ENCODE results near the gene BTRC.

The BTRC gene

DNA sequence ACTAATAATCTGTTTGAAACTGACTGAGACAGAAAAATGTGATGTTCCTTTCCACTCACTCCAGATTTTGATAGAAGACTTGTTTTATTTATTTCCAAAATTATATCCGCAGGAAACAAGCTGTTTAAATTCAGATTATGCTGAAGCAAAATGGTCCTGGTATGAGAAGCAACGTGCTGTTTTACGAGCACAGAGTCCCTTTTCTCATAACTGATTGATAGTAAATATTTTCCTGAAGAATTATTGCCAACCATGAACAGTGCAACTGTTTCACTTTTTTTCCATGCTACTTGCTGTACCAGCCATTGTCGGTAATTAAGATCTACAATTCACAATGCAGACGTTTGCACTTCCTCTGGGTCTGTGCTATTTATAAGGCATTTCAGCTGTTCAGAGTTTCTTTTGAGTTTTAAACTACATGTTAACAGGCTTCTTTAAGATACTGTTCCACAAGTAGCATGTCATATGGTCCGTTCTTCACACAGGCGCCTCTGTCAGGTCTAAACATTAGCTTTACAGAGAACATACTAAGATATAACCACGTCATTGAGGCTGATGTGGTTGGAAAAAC is 130.3 kb downstream of the BTRC start:
- no peak for DNase-seq (ENCODE audit: low read depth, low spot score)

DNA sequence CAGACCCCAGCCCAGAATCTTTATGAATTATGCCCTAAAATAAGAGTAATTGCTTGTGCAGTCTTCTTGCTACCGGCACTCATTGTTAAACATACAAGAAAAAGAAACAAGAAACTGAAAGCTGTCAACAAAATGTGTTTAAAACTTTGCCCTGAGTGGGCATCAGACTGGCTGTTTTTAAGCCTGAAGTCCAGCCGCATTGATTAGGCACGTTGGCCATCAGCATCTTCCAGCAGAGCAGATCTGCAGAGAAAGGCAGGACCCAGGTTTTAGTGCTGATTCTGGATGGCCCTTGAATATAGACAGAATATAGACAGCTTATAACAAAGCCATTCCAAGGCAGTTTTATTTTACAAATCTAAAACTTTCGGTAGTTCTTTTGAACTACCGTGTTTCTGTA is 131.2 kb downstream of the BTRC start:
- no peak for DNase-seq (ENCODE audit: low read depth, low spot score)

DNA sequence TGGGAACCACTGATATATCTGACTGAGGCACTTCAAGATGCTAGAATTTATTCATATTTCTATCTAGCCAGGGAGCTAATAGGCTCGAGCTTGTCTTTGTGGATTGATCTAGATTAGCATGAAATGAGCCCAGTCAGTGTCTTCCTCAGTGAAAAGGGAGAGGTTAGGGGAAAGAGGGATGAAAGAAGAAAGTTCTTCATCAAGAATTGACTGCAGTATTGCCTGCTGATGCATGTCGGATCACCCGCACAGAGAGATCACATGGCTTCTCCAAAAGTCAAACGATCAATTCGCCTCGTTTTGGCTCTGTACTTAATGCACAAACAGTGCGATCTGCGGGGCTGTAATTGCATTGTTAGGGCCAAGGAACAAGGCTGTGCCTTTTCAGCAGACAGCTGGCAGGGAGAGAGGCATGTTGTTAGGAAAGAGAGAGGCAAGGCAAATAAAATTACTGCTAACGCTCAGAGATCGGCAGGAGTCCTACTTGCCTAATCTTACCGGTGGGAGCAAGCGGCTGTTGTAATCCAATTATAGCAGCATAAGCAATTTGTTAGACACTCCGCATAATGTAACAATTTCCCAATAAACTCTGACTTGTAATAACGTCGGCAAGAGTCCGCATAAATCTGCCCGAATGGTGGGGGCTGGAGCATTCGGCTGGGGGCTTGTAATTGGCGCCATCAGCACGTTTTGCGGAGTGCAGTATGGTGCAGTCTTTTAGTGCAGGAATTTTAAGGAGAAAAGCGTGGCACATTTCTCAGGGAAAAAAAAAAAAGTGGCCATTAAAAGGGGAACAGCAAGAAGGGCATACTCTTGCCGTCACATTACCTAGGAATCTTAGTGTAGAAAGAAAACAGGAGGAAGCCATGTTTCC is 132.0 kb downstream of the BTRC start:
- DNase-seq (ENCODE audit: low read depth, low spot score) = no peak

DNA sequence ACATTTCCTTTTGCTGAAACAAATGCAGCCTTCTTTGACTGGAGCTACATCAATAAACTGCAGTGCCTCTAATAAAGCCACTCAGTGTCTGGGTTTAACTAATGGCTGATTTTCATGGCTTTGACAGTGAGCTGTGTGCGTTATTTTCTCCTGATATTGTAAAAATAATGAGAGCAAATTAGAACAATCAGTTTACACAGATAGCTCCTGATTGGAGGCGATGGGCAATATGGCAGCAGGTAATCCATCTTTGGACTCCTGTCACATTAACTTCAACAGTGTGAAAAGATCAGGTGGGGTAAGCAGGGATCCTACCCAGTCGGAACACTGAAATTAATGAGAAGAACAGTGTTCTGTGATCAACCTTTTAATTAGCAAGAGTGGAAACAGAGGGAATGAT is 133.4 kb downstream of the BTRC start:
- no peak for DNase-seq (ENCODE audit: low read depth, low spot score)

DNA sequence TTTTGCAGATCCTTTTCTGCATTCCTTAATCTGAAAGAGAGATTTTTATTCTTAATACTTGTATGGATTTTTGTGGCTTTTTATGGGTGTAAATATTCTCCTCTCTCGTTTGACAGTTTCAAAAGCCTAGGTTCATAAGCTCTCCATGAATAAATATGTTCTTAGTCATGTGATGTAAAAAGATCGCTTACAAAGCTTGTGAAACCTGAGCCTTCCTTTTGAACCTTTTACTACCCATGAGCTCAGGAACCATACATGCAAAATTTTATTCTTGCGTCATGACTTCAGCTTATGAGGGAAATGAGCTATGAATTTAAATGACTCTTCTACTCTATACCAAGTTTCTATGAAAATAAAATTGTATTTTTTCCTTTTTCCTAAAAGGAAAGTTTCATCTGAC is 135.4 kb downstream of the BTRC start:
- no peak for DNase-seq (ENCODE audit: low read depth, low spot score)

DNA sequence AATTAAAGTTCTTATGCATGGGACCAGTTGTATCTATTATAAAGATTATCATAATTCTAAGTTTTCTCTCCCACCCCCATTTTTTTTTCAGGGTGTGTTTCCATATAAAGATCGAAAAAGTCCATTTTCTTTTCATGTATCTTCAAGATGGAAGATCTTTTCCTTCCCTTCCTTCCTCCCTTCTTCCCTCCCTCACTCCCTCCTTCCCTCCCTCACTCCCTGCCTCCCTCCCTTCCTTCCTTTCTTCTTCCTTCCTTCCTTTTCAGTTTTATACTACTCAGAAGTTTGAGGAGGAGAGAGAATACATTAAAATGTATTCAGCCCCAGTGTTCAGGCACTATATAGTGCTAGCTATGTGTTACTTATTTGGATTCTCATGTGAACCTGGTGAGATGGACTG is 136.1 kb downstream of the BTRC start:
- DNase-seq (ENCODE audit: low read depth, low spot score) = no peak

DNA sequence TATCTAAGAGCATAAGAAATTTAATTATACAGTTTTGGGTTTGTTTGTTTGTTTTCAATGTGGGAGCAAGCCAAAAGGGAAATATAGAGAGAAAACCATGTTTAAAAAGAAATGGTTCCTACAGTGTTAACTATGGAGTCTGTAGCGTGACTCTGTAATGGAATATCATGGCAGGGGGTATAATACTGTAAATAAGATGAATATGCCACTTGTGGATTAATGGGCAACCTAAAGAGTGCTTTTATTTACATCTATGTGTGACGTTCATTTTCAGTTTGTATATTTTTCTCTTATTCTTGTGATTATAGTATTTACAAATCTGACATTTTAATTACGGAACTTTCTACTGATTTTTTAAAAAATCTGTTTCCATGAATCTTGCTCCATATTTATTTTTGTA is 138.2 kb downstream of the BTRC start:
- no peak for DNase-seq (ENCODE audit: low read depth, low spot score)

DNA sequence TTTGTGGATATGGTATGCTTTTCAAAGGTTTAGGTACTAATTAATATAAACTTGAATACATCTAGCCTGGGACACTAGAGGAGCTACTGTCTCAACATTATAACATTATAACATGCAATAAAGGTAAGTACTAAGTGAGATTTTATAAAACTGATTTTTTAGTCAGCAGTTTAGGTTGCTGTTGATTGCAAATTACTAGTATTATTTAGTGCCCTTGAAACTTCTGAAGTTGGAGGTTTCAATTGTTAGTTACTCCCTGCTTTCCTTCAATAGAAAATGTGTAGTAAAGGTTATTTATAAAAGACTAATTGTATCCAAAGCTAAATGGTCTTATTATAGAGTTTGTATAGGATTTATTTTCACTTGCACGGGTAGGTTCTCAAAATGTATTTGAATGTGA is 138.8 kb downstream of the BTRC start:
- no peak for DNase-seq (ENCODE audit: low read depth, low spot score)

DNA sequence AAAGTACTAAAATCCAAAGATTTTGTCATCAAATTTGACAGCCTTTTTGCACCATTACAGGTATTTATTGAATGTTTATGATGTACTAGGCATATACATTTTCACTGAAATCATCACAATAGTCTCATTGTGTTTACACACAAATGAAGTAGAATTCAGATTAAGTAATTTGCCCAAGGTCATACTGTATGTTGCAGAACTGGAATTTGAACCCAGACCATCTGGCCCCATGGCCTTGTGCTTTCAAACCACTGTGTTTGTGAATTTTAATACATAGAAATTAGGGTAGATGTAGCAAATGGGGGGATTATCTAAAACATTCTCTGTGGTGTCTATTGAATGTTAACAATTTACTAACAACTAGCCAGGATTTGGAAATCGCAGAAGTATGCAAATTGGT is 139.3 kb downstream of the BTRC start:
- DNase-seq (ENCODE audit: low read depth, low spot score) = no peak

DNA sequence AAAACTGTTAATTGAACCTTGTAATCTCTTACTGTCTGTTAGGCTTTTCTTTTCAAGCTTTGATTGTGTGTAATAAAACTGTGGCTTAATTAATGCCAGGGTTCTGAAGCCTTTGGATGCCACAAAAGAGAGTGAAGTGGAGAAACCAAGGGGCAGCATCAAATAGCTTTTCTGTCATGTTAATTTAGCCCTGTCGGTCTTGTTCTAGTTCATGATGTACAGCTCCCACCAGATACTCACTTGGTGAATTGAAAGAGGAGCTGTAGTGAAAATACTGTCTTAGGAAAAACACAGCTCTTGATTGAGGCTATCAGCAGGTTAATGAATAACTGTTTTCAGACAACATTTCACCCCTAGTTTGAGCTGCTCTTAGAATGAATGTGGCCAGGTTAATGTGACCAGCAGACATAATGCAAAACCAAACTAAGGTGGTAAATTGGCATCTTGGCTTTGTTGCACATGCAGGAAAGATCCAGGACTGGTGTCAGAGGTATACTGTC is 139.9 kb downstream of the BTRC start:
- no peak for DNase-seq (ENCODE audit: low read depth, low spot score)

DNA sequence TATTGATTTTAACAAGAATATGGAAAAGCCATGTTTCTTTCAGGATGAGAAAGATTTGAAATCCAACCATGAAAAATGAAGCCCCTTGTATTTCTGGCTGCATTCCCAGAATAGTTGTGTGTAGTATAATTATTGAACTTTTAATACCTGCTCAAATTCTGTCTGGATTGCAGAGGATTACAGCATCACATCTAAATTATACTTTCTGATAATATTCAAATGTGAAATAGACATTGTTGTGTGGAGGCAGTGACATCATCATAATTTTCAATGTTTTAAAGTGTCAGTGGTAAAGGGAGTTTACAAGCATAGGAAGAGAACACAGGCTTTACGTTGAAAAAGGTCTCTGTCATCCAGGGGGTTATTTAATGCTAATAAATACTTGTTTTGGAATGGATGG is 140.7 kb downstream of the BTRC start:
- no peak for DNase-seq (ENCODE audit: low read depth, low spot score)

DNA sequence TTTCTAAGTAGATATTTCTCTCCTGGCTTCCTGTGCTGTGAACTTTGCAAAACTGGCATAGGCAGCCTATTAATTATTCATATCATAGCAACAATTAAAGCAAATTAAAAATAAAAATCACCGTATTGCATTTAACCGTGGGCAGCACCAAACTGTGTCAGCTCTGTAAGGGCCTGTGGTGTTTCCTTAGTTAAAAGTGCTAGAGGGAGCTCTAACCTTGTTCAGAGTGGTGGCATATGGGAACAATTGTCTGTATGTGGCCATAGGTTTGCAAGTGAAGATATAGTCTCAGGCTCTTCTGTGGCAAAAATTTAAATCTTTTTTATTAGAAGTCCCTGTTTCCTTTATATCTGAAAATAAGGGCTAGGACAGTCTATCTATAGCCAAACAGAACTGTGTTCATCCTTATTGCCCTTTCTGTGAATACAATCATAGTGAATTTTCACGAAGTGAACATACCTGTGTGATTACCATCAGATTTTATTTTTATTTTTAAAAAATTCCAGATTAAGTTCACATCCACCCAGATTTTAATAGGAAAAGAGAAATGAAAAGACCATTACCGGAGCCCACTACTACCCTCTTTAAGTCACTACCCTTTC is 141.5 kb downstream of the BTRC start:
- DNase-seq (ENCODE audit: low read depth, low spot score) = no peak

DNA sequence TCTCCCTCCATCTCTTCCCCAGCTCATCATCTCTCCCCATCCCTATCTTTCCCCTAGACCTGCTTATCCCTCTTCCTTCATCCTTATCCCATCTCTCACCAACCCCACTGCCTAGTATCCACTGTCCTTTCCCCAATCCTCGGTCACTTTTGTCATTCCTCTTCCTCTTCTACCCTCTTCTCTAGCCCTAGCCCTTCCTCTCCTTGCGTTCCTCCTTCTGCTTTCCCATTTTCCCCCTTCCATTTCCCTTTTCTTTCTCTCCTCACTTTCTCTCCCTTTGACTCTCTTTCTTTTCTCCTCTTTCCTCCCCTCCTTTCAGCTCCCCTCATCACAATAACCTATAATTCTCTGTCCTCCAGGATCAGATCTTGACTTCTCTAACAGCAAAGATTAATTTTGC is 150.5 kb downstream of the BTRC start:
- DNase-seq (ENCODE audit: low read depth, low spot score) = no peak

DNA sequence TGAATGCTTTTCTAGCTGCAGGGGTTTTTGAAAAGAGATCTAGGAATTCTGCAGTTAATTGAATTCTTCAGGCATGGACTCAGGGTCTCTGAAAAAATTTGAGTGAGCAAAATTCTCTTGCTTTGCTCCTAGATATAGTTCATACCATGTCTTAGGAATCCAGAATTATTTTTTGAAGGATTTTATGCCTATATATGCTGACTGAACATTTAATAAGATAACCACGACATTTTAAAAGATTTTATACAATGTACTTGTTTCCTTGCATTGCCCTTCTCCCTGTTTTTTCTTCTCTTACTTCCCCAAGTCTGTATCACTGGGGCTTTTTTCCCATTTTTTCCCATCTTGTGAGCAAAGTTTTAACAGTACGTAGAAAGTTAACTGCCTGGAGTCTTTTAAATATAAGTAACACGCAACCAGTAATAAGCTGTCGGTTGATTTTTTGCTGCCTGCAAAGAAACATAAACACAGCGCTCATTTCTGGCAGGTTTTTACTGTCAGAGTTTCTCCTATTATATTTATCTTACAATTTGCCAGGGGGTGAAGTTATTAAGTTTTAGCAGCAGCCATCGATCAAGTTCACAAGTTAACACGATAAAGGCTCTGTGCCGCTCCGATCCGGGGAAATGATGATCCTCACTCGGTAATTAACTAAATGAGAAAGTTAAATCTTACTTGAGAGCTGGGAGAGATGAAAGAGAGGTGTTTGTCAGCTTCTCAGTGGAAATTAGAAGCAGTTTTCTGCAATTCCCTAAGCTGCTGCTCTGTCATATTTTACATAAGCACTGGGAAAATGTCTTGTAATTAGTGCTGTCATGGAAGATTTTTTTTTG is 153.1 kb downstream of the BTRC start:
- no peak for DNase-seq (ENCODE audit: low read depth, low spot score)

DNA sequence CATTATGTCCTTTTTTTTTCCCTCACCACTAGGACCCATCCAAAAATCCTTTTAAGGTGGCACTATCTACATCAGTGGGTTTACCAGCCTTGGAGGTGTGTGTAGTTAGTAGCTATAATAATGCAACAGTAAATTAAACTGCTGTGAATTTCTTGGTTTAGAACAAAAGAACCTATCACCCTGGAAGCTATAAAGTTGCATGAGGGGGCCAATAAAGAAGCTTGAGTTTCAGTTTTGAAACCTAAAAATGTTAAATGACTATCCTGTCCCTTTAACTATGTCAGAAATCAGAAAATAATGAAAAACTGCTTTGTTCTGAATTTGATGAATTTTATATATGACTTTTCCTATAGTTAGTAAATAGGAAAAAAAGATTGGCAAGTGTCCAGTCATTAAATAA is 153.9 kb downstream of the BTRC start:
- DNase-seq (ENCODE audit: low read depth, low spot score) = no peak

DNA sequence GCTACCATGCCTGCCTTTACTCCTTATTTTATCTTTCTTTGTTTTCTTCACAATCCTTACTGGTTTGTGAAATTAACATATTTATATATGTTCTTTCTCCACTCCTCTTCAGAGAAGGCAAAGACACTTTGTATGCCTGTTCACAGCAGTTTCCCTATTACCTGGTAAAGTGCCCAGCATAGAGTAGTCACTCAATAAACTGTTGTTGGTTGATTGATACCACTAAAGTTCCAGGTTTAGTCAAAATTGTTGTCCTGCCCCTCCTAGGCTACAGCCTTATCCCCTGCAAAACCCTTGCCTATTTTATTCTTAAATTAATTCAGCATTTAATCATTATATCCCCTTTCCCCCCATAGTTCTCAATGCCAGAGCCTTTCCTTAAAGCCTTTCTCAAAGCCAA is 158.0 kb downstream of the BTRC start:
- no peak for DNase-seq (ENCODE audit: low read depth, low spot score)

DNA sequence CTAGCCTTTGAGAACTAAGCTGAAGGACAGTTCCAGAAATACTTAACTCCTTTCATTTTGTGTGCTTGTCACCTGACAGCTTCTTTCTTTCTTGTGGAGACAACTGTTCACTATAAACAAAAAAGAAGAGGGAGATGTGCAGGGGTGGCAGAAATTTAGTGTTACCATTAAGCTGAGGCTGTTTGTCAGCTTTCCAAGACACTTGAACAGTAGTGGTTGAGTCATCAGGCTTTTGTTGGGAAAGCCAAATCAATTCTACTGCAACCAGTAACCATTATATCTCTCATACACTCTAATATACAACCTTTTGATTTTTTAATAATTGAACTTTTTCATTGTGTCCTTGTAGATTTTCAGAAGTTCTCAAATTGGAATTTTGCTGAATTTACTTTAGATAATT is 158.8 kb downstream of the BTRC start:
- DNase-seq (ENCODE audit: low read depth, low spot score) = no peak

DNA sequence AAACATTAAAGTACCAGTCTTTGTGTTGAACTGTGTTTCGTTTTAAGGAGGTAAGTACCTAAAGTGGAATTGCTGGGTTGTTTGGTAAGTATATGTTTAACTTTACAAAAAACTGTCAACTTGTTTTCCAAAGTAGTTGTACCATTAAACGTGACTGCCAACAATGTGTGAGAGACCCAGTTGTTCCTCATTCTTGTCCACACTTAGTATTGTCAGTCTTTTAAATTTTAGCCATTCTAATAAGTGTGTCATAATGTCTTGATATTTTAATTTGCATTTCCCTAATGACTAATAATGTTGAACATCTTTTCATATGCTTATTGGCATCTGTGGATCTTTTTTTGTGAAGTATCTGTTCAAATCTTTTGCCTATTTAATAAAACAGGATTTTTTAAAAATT is 159.8 kb downstream of the BTRC start:
- DNase-seq (ENCODE audit: low read depth, low spot score) = no peak

DNA sequence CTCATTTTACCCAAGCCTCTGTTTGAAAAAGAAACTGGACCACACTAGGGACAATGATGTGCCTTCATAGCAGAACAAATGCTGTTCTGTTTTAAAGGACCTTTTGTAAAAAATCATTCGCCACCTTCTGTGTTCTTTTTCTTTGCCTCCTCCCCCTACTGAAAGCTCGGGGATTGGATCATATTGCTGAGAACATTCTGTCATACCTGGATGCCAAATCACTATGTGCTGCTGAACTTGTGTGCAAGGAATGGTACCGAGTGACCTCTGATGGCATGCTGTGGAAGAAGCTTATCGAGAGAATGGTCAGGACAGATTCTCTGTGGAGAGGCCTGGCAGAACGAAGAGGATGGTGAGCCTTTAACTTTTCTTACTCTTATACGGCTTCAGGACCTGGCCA is 171.9 kb downstream of the BTRC start:
- no peak for DNase-seq (ENCODE audit: low read depth, low spot score)

DNA sequence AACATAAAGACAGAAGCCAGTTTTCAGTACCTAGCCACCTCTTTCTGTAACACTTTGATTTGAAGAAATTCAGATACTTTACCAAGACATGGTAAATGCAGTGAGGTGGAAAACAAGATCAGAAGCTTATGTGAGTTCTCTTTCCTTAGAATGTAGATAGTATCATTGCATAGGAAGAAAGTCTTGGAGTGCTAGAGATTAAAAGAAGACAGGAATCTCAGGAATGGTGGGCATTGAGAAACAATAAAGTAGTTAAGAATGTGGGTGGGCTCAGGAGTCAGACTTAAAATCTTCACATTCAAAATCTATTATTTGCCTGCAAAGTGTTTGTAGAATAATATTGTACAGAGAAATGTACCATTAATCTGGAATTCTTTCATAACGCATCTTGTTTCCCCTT is 175.2 kb downstream of the BTRC start:
- DNase-seq (ENCODE audit: low read depth, low spot score) = no peak

DNA sequence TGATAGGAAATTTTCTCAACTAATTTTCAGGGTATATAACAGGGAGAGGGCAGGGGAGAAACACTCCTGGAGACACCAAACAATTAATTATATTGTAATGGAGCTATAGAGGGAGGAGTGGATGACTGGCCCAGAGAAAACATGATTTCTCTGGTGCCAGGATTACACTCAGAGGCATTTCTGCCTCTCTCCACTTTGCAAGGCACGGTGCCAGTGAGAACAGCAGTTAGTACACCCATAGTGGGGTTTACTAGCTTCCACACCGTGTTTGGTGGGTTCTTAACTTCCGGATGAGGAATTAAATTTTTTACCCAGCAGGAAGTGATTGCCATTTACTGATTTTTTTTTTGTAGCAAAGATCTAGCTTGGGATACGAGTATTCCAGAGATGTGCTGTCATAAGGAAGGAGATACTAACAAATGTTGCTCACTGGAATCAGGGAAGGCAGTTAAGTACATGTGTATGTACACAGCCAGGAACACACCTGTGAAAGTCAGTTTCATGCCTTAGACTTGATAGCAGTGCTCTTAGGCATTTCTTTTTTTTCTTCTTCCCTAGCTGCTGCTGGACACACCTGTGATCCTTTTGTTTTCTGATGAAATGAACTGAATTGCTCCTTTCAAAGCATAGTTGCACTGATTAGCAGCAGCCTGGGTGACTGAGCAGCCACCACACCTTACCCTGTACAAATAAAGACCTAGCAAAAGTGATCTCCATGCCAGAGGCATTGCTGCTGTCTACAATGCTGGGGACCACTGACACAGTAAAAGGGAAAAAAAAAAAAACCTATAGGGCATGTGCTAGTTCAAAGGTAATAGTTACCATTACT is 176.0 kb downstream of the BTRC start:
- no peak for DNase-seq (ENCODE audit: low read depth, low spot score)
